Karpas-422 (cell line): Measurements from ENCODE around the gene SV2B. TPM values are rescaled to one million over a fixed set of nuclear protein-coding genes. Genes with fewer than 3 reads are reported as not detected.

ENCODE experiments used
- DNase-seq: peaks from one replicate; pipeline ENCODE4 v3.0.0-alpha.2; 2015
- H2AFZ ChIP-seq: fragments of 200-600 bp; sonication (generic); 2 replicates; pipeline ENCODE4 v1.6.1; 2014; ENCODE audit warnings: antibody characterized with exemption, low read length, mixed read lengths
- H3K27ac ChIP-seq: fragments of 200-600 bp; sonication (generic); 2 replicates; pipeline ENCODE4 v1.5.1; 2014; ENCODE audit warnings: mild to moderate bottlenecking, low read length, moderate library complexity
- H3K27me3 ChIP-seq: fragments of 200-600 bp; sonication (generic); 2 replicates; pipeline ENCODE4 v1.6.1; 2014; ENCODE audit warnings: low read length, mixed read lengths
- H3K36me3 ChIP-seq: fragments of 200-600 bp; sonication (generic); 2 replicates; pipeline ENCODE4 v1.6.1; 2014; ENCODE audit warnings: low read length, mixed read lengths; ENCODE audit not compliant: insufficient read depth
- H3K4me1 ChIP-seq: fragments of 200-600 bp; sonication (generic); 2 replicates; pipeline ENCODE4 v1.6.1; 2014; ENCODE audit warnings: mild to moderate bottlenecking, low read length, mixed read lengths
- H3K4me2 ChIP-seq: fragments of 200-600 bp; sonication (generic); 2 replicates; pipeline ENCODE4 v1.6.1; 2014; ENCODE audit warnings: low read length, low read depth, mild to moderate bottlenecking; ENCODE audit not compliant: poor library complexity, severe bottlenecking
- H3K4me3 ChIP-seq: fragments of 200-600 bp; sonication (generic); 2 replicates; pipeline ENCODE4 v1.5.1; 2014; ENCODE audit warnings: mild to moderate bottlenecking, antibody characterized with exemption, low read length, mixed read lengths
- H3K79me2 ChIP-seq: fragments of 200-600 bp; sonication (generic); 2 replicates; pipeline ENCODE4 v1.6.1; 2014; ENCODE audit warnings: mild to moderate bottlenecking, low read length, mixed read lengths
- H3K9ac ChIP-seq: fragments of 200-600 bp; sonication (generic); 2 replicates; pipeline ENCODE4 v1.6.0; 2014; ENCODE audit warnings: low read length
- H3K9me2 ChIP-seq: fragments of 200-600 bp; sonication (generic), shearing (Covaris generic); replicated peaks from 2 replicates; pipeline ENCODE4 v1.6.0; 2014; ENCODE audit warnings: mild to moderate bottlenecking, low read length, moderate library complexity; ENCODE audit not compliant: insufficient read depth
- H3K9me3 ChIP-seq: fragments of 300-700, 200-600 bp; sonication (generic); 2 replicates; pipeline ENCODE4 v1.6.1; 2014; ENCODE audit warnings: low read length, mixed read lengths
- H4K20me1 ChIP-seq: fragments of 200-600 bp; sonication (generic); 2 replicates; pipeline ENCODE4 v1.6.1; 2014; ENCODE audit warnings: mild to moderate bottlenecking, antibody characterized with exemption, low read length, low read depth; ENCODE audit not compliant: insufficient read depth
- total RNA-seq: library from RNA; depleted of rRNA; stranded (reverse); fragments of >200 nt; shearing (Covaris generic); gene quantifications from 2 replicates; pipeline ENCODE4 v1.2.3, GENCODE V29; 2014; ENCODE audit warnings: low replicate concordance; rRNA removed

Gene SV2B
- total RNA-seq, 1 experiment from 2014 or later = 0.26 TPM

DNA sequence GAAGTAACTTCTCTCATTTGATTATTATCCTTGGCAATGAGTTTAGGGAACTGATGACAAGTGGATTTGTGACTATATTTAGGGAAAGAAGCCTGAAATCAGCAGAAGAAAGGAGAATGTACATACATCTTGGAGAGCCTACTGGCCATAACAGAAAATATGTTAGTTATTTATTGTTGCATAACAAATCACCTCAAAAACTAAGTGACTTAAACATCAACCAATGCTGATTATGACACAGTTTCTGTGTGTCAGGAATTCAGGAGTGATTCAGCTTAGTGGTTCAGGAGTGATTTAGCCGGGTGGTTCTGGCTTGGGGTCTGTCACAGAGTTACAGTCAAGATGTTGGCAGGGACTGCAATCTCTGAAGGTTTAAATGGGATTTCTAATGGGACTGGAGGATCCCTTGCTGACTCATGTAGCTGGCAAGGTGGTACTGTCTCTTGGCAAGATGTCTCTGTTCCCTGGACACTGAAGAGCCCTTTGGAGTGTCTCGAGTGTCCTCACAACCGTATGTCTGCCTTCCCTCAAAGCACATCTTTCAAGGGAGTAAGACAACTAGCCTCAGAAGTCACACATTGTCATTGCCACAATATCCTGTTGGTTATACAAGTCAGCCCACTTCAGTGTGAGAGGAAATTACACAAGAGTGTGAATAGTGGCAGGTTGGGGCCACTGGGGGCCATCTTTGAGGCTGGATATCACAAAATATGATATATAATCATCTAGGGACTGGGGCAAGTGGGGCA lies 248.9 kb downstream of the SV2B start:
- DNase-seq = peak; percentile 36

More for the DNA sequence above, 248.9 kb downstream of the SV2B start:
- H3K4me3 ChIP-seq = no peak overlapping the region
- no peaks in the 10 kb centered on the region for H3K9me2 ChIP-seq
- no peak overlapping the region for H3K27ac ChIP-seq
- H2AFZ ChIP-seq = no peak overlapping the region
- H3K4me2 ChIP-seq = no peak overlapping the region
- no peaks in the 10 kb centered on the region for H3K36me3 ChIP-seq
- no peaks in the 10 kb centered on the region for H3K4me1 ChIP-seq
- no peak overlapping the region for H3K9ac ChIP-seq
- no peaks in the 10 kb centered on the region for H3K27me3 ChIP-seq
- no peaks in the 10 kb centered on the region for H3K9me3 ChIP-seq
- H4K20me1 ChIP-seq = no peaks in the 10 kb centered on the region
- H3K79me2 ChIP-seq = no peaks in the 10 kb centered on the region

Other genes with a start within 250 kb of the SV2B start
- 30.4 and 30.9 TPM in 2 replicates for gene FURIN, start 231.7 kb upstream of the SV2B start, total RNA-seq
- gene FES, start 215.8 kb upstream of the SV2B start, total RNA-seq = 33.7 and 88.0 TPM in 2 replicates
- 27.4 and 60.8 TPM in 2 replicates for gene MAN2A2, start 197.0 kb upstream of the SV2B start, total RNA-seq
- 15.9 and 39.1 TPM in 2 replicates for gene HDDC3, start 167.7 kb upstream of the SV2B start, total RNA-seq
- 25.1 and 58.0 TPM in 2 replicates for gene UNC45A, start 165.0 kb upstream of the SV2B start, total RNA-seq
- gene RCCD1, start 145.4 kb upstream of the SV2B start, total RNA-seq = 25.3 and 32.9 TPM in 2 replicates
- gene PRC1, start 105.7 kb upstream of the SV2B start, total RNA-seq = 87.5 and 95.5 TPM in 2 replicates
- 5.7 and 7.5 TPM in 2 replicates for gene VPS33B, start 77.7 kb upstream of the SV2B start, total RNA-seq